PC-3 (cell line): ENCODE results near the gene NLRP9. TPM values are rescaled to one million over a fixed set of nuclear protein-coding genes. Genes with fewer than 3 reads are reported as not detected.

Experiments used
- ATAC-seq: fragments of 200-7000 bp; cut with Tn5 transposase; 2 replicates; pipeline ENCODE4 v1.9.1; 2020; ENCODE audit warnings: mild to moderate bottlenecking, moderate library complexity
- BruUV-seq: library from RNA; stranded (reverse); fragments of 400-500 nt; replicated peaks from 2 replicates; lab custom pipeline; 2021; lab: Mats Ljungman, UMichigan
- CTCF ChIA-PET: fragments of 300-600 bp; sonication (Branson Sonifier 250); formaldehyde crosslinking; loops from one replicate; lab custom pipeline; 2022; ENCODE audit warnings: antibody characterized with exemption; lab: Charles Lee
- POLR2A ChIA-PET: fragments of 300-600 bp; sonication (Branson Sonifier 250); formaldehyde crosslinking; loops from one replicate; lab custom pipeline; 2022; ENCODE audit warnings: antibody characterized with exemption; ENCODE audit not compliant: unreplicated experiment; lab: Charles Lee
- DNase-seq: peaks from one replicate; pipeline ENCODE4 v3.0.0-alpha.2; 2015
- H2AFZ ChIP-seq: fragments of 300-600 bp; sonication (generic); 2 replicates; pipeline ENCODE4 v1.6.0; 2016; ENCODE audit warnings: antibody characterized with exemption, low read length
- H3F3A ChIP-seq: fragments of 300-600 bp; sonication (generic); one replicate; pipeline ENCODE4 v1.6.0; 2017; ENCODE audit warnings: antibody characterized with exemption, low read length, control low read depth, mild to moderate bottlenecking; ENCODE audit not compliant: unreplicated experiment
- H3K27ac ChIP-seq: fragments of 300-600 bp; sonication (generic); 2 replicates; pipeline ENCODE4 v1.5.1; 2016; ENCODE audit warnings: mild to moderate bottlenecking, low read length
- H3K27me3 ChIP-seq: fragments of 300-600 bp; sonication (generic); 2 replicates; pipeline ENCODE4 v1.6.1; 2016; ENCODE audit warnings: low read length, mixed read lengths
- H3K36me3 ChIP-seq: fragments of 300-600 bp; sonication (generic); 2 replicates; pipeline ENCODE4 v1.6.1; 2016; ENCODE audit warnings: low read depth, mixed run types, low read length, mixed read lengths
- H3K4me1 ChIP-seq: fragments of 300-600 bp; sonication (generic); 2 replicates; pipeline ENCODE4 v1.5.1; 2016; ENCODE audit warnings: low read length; ENCODE audit not compliant: insufficient read depth
- H3K4me2 ChIP-seq: fragments of 300-600 bp; sonication (generic); 2 replicates; pipeline ENCODE4 v1.6.0; 2016; ENCODE audit warnings: low read length
- H3K4me3 ChIP-seq: fragments of 300-600 bp; sonication (generic); 2 replicates; pipeline ENCODE4 v1.5.1; 2016; ENCODE audit warnings: mild to moderate bottlenecking, low read length, mixed read lengths
- H3K79me2 ChIP-seq: fragments of 300-600 bp; sonication (generic); 2 replicates; pipeline ENCODE4 v1.6.1; 2017; ENCODE audit warnings: low read length, mixed read lengths
- H3K9ac ChIP-seq: fragments of 300-600 bp; sonication (generic); 2 replicates; pipeline ENCODE4 v1.6.0; 2016; ENCODE audit warnings: mild to moderate bottlenecking, low read length
- H3K9me2 ChIP-seq: fragments of 300-600 bp; sonication (generic); replicated peaks from 2 replicates; pipeline ENCODE4 v1.6.1; 2016; ENCODE audit warnings: mixed run types, low read length, mixed read lengths
- H3K9me3 ChIP-seq: fragments of 300-600 bp; sonication (generic); 2 replicates; pipeline ENCODE4 v1.6.1; 2016; ENCODE audit warnings: low read length, mixed read lengths
- H4K20me1 ChIP-seq: fragments of 300-600 bp; sonication (generic); 2 replicates; pipeline ENCODE4 v1.6.1; 2016; ENCODE audit warnings: low read length, mixed read lengths
- CTCF ChIP-seq: fragments of 300-600 bp; sonication (generic); conservative IDR thresholded peaks from 2 replicates; pipeline ENCODE4 v1.5.1; 2017; ENCODE audit warnings: antibody characterized with exemption, low read depth, mild to moderate bottlenecking, low read length
- EZH2 ChIP-seq: fragments of 300-600 bp; sonication (generic); IDR thresholded peaks from one replicate; pipeline ENCODE4 v1.6.1; 2017; ENCODE audit warnings: antibody characterized with exemption, mild to moderate bottlenecking, low read length; ENCODE audit not compliant: unreplicated experiment
- EZH2phosphoT487 ChIP-seq: fragments of 300-600 bp; sonication (generic); IDR thresholded peaks from 2 replicates; pipeline ENCODE4 v1.6.1; 2018; ENCODE audit warnings: mild to moderate bottlenecking, antibody characterized with exemption, low read length, borderline replicate concordance
- intact Hi-C: fragments of 100-400 bp; cut with micrococcal nuclease; formaldehyde crosslinking; loops from 2 replicates; pipeline ENCODE4 v1.9.0; 2023
- total RNA-seq: library from RNA; depleted of rRNA; stranded (reverse); fragments of >200 nt; gene quantifications from 2 replicates; pipeline ENCODE4 v1.2.3, GENCODE V29; 2014

Gene NLRP9
- total RNA-seq, 1 experiment from 2014 or later = not detected

- peaks cover 12% of the 10 kb centered on the region for H3F3A ChIP-seq
- ATAC-seq (no peak), DNase-seq (no peak)
- TF ChIP-seq EZH2phosphoT487 = no peak
- no peak for TF ChIP-seq EZH2
- TF ChIP-seq CTCF = no peak
- no peak overlapping the region for H3K9ac ChIP-seq
- no peak overlapping the region for H3K27ac ChIP-seq
- no peaks in the 10 kb centered on the region for H3K9me3 ChIP-seq
- H3K4me2 ChIP-seq = no peak overlapping the region
- H3K27me3 ChIP-seq = no peaks in the 10 kb centered on the region
- peaks cover 96% of the 10 kb centered on the region for H3K79me2 ChIP-seq
- no peaks in the 10 kb centered on the region for H3K9me2 ChIP-seq
- no peak overlapping the region for H3K4me3 ChIP-seq
- H3K36me3 ChIP-seq = peaks cover 64% of the 10 kb centered on the region
- BruUV-seq = no TSS peak
- ChIA-PET POLR2A (no interaction called here), CTCF (no interaction called here)
- intact Hi-C loops = no loop called here
- H3K4me1 ChIP-seq = no peaks in the 10 kb centered on the region
- no peak overlapping the region for H2AFZ ChIP-seq
- peaks cover 50% of the 10 kb centered on the region for H4K20me1 ChIP-seq
Observed at GRCh38 chr19:55668603-55669348, 69.4 kb downstream of the NLRP9 start.

- Histone ChIP-seq H3K9me3 (no peaks in the 10 kb centered on the region), H3K27ac (no peak overlapping the region), H2AFZ (no peak overlapping the region), H3K4me2 (no peak overlapping the region), H3K36me3 (peaks cover 69% of the 10 kb centered on the region), H3K4me3 (no peak overlapping the region), H3K4me1 (no peaks in the 10 kb centered on the region), H3K27me3 (no peaks in the 10 kb centered on the region), H3K79me2 (peaks cover 96% of the 10 kb centered on the region), H4K20me1 (peaks cover 58% of the 10 kb centered on the region), H3F3A (peaks cover 7% of the 10 kb centered on the region), H3K9me2 (no peaks in the 10 kb centered on the region), H3K9ac (no peak overlapping the region)
- BruUV-seq = no TSS peak
- CTCF ChIA-PET = no interaction called here
- ATAC-seq (peak; percentile 54), DNase-seq (peak; percentile 40)
- TF ChIP-seq EZH2phosphoT487 (no peak), EZH2 (no peak), CTCF (no peak)
- POLR2A ChIA-PET = no interaction called here
- intact Hi-C loops = no loop called here
Observed at GRCh38 chr19:55667958-55668357, 70.2 kb downstream of the NLRP9 start.

- ChIA-PET POLR2A (no interaction called here), CTCF (no interaction called here)
- BruUV-seq = no TSS peak
- no peaks in the 10 kb centered on the region for H3K27me3 ChIP-seq
- H3K9me3 ChIP-seq = no peaks in the 10 kb centered on the region
- peaks cover 6% of the 10 kb centered on the region for H3F3A ChIP-seq
- DNase-seq = no peak
- no peak overlapping the region for H3K27ac ChIP-seq
- no peak overlapping the region for H3K4me3 ChIP-seq
- no peaks in the 10 kb centered on the region for H3K4me1 ChIP-seq
- peaks cover 72% of the 10 kb centered on the region for H3K36me3 ChIP-seq
- no peak overlapping the region for H3K4me2 ChIP-seq
- TF ChIP-seq CTCF (no peak), EZH2phosphoT487 (no peak), EZH2 (no peak)
- intact Hi-C loops = no loop called here
- no peak overlapping the region for H2AFZ ChIP-seq
- no peak overlapping the region for H3K9ac ChIP-seq
- no peaks in the 10 kb centered on the region for H3K9me2 ChIP-seq
- peaks cover 62% of the 10 kb centered on the region for H4K20me1 ChIP-seq
- ATAC-seq = no peak
- H3K79me2 ChIP-seq = peaks cover 96% of the 10 kb centered on the region
Observed at GRCh38 chr19:55667511-55667910, 70.7 kb downstream of the NLRP9 start.
